ENCODE results near the gene SEC14L1. TPM values are rescaled to one million over a fixed set of nuclear protein-coding genes. Genes with fewer than 3 reads are reported as not detected.
"Not testable (repeated sequence)": the region's sequence is repeated elsewhere in the genome, so short reads cannot be mapped to it uniquely, and the experiment has no call there.

The SEC14L1 gene
- total RNA-seq, 2 donors from 2014 or later = 48.2 to 54.0 TPM

DNA sequence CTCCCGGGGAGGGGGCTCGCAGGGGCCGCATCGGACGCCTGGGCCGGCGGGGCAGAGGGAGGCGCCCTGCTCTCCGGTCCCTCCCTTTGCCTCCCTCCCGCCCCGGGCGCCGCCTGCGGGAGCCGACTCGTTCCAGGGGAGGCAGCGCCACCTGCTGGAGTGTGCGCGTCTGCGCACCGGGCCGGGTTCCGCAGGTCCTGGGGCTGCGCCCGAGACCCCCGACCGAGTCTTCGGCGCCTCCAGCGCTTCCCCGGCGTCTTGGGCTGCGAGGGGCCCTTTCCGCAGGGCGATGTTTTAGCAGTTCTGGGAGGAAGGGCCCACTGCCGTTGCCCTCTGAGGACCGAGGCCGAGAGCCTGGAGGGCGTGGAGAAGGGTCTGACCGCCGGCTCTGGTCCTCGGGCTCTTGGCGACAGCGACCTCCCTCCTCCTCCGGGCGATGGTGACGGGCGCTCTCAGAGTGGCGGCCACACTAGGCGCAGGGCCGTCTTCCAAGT is 106.3 kb downstream of the SEC14L1 start:
- Histone ChIP-seq H3K4me3 (peak overlapping the region; percentile 44 to 67), H3K27ac (peak overlapping the region in 1 of 2 donors; percentile 75), H3K4me1 (peaks cover 0 to 14% of the 10 kb centered on the region in 2 donors), H3K36me3 (no peaks in the 10 kb centered on the region), H3K27me3 (no peaks in the 10 kb centered on the region), H3K9me3 (no peaks in the 10 kb centered on the region)
- TF ChIP-seq, protein P1, sequence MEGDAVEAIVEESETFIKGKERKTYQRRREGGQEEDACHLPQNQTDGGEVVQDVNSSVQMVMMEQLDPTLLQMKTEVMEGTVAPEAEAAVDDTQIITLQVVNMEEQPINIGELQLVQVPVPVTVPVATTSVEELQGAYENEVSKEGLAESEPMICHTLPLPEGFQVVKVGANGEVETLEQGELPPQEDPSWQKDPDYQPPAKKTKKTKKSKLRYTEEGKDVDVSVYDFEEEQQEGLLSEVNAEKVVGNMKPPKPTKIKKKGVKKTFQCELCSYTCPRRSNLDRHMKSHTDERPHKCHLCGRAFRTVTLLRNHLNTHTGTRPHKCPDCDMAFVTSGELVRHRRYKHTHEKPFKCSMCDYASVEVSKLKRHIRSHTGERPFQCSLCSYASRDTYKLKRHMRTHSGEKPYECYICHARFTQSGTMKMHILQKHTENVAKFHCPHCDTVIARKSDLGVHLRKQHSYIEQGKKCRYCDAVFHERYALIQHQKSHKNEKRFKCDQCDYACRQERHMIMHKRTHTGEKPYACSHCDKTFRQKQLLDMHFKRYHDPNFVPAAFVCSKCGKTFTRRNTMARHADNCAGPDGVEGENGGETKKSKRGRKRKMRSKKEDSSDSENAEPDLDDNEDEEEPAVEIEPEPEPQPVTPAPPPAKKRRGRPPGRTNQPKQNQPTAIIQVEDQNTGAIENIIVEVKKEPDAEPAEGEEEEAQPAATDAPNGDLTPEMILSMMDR (IDR thresholded peaks at IDR 0.05) = peak; percentile 95 to 100
- peak; percentile 72 for DNase-seq (ENCODE audit: low spot score)

DNA sequence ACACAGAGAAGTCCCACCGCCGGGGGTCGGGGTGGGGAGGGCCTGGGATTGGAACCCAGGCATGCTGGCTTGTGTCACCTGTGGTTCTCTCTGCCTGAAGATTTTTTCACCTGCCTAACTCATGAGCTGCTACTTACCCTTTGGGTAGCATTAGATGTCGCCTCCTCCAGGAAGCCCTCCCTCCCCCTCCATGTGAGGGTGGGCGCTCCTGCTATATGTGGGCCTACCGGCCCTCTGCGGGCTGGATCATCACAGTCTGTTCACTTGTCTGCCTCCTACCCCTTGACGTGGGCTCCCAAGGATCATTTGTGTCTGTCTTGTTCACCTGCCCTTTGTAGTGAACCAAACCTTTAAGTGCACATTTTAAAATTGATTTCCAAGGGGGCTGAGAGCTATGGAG is 106.8 kb downstream of the SEC14L1 start:
- TF ChIP-seq, protein P1 (IDR thresholded peaks at IDR 0.05) = no peak
- DNase-seq (ENCODE audit: low spot score) = no peak
- Histone ChIP-seq H3K9me3 (no peaks in the 10 kb centered on the region), H3K27me3 (no peaks in the 10 kb centered on the region), H3K27ac (no peak overlapping the region), H3K36me3 (no peaks in the 10 kb centered on the region), H3K4me1 (peaks cover 0 to 14% of the 10 kb centered on the region in 2 donors), H3K4me3 (peak overlapping the region in 1 of 2 donors; percentile 67)

DNA sequence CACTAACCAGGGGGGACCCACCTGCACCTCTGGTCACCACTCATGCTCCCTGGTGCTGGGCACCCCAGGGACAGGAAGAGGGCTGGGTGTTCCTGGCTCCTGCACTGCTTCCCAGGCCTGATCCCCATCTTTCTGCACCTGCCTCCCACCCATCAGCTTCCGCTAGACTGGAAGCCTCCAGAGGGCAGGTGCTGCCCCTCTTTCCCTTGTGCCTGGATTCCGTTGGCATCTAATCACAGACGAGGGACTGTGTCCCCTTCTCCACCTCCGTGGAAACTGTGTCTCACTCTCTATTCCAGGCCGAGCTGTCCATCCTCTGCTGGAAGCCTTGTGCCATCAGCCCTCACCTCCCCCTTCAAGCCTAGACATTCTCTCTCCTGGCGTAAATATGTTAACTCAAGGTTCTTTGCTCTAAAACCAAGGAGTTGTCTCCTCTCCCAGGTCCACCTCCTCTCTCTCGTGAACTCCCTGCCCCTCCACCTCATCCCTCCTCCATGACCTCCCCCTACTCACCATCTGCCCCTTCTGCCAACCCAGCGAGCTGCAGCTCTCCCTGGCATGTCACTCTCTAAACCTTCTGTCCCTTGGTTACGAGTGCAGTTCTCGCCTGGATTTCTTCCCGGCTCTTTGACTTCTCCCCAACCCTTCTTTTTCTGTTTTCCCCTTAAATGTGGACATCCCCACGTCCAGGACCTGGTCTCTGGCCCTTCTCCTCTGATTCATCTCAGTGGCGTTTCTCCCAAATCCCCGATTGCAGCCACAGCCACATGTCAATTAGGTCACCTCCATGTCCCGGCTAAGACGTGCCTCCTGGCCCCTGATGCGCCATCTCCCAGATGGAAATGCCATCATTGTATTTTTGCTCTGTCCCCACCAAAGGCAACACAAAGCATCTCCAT is 107.7 kb downstream of the SEC14L1 start:
- no peaks in the 10 kb centered on the region for H3K9me3 ChIP-seq
- H3K27me3 ChIP-seq = no peaks in the 10 kb centered on the region
- TF ChIP-seq, protein P1 (IDR thresholded peaks at IDR 0.05) = no peak
- peaks cover 0 to 14% of the 10 kb centered on the region in 2 donors for H3K4me1 ChIP-seq
- H3K4me3 ChIP-seq = no peak overlapping the region
- no peak overlapping the region for H3K27ac ChIP-seq
- no peaks in the 10 kb centered on the region for H3K36me3 ChIP-seq
- no peak for DNase-seq (ENCODE audit: low spot score)

DNA sequence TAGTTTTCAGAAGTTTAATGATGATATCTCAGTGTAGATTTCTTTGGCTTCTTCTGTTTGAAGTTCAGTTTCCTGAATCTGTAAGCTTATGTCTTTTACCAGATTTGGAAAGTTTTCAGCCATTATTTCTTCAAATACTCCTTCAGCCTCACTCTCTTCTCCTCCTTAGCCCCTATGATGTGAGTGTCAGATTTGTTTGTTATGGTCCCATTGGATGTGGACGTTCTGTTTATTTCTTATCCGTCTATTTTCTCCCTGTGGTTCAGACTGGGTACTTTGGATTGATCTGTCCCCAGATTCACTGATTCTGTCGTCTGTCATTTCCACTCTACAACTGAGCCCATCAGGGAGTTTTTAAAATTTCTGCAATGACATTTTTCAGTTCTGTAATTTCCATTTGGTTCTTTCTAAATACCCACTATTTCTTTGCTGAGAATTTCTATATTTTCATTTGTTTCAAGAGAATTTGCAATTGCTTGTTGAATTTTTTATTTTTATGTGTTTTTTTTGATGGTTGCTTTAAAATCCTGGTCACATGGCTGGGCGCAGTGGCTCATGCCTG is 110.9 kb downstream of the SEC14L1 start:
- Histone ChIP-seq H3K27ac (no peak overlapping the region), H3K36me3 (no peaks in the 10 kb centered on the region), H3K4me1 (peaks cover 0 to 9% of the 10 kb centered on the region in 2 donors), H3K27me3 (no peaks in the 10 kb centered on the region), H3K4me3 (no peak overlapping the region), H3K9me3 (no peaks in the 10 kb centered on the region)
- no peak for DNase-seq (ENCODE audit: low spot score)
- TF ChIP-seq, protein P1 (IDR thresholded peaks at IDR 0.05) = no peak

DNA sequence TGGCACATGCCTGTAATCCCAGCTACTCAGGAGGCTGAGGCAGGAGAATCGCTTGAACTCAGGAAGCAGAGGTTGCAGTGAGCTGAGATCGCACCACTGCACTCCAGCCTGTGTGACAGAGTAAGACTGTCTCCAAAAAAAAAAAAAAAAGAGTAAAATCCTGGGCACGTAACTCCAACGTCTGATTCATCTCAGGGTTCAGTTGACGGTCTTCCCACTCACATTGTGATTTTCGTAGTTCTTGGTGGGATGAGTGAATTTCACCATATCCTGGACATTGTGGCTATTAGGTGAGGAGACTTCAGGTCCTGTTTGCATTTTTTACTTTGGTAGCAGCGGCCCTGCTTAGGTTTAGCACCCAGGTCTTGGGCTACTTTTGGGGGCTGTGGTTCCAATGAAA is 111.5 kb downstream of the SEC14L1 start:
- H3K4me1 ChIP-seq; H3K9me3 ChIP-seq; H3K27me3 ChIP-seq; H3K4me3 ChIP-seq; H3K27ac ChIP-seq; H3K36me3 ChIP-seq; DNase-seq (ENCODE audit: low spot score): not testable (repeated sequence)

DNA sequence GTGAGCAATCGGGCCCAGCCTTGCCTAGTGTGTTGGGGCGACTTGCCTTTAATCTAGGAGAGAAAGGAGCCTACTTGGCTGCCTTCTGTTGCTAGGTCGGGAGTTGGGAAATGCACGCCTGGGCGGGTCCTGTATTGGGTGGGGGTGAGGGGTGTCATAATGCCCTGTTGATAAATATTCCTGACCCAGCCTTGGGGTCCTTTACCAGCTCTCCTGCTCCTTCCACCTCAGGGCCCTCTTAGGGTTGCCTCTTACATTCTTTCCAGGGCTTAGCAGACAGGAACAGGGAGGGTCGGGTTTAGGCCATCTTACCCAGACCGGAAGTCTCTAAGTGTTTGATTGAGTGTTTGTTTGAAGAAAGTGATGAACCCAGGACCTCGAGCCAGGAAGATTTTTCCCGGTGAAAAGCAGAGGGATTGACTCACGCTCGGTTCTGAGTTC is 112.9 kb downstream of the SEC14L1 start:
- Histone ChIP-seq H3K4me3 (no peak overlapping the region), H3K9me3 (no peaks in the 10 kb centered on the region), H3K27ac (no peak overlapping the region), H3K27me3 (no peaks in the 10 kb centered on the region), H3K4me1 (no peaks in the 10 kb centered on the region), H3K36me3 (no peaks in the 10 kb centered on the region)
- TF ChIP-seq, protein P1 (IDR thresholded peaks at IDR 0.05) = no peak
- no peak for DNase-seq (ENCODE audit: low spot score)

Data from right atrium auricular region (tissue), 2 donors.